Astrocyte (in vitro differentiated cells and primary cell): ENCODE data around the gene LHFPL2.

Experiments used
- EZH2 ChIP-seq: IDR thresholded peaks from 2 replicates; pipeline ENCODE4 v1.6.1; 2012; ENCODE audit warnings: mild to moderate bottlenecking, low read length, inconsistent platforms; ENCODE audit not compliant: insufficient read depth
- TF ChIP-seq, protein P1 (sequence below): IDR thresholded peaks from 2 replicates; pipeline ENCODE4 v1.5.1; 2011; ENCODE audit warnings: low read depth, mild to moderate bottlenecking, inconsistent platforms, low read length, moderate library complexity; ENCODE audit not compliant: insufficient read depth

DNA sequence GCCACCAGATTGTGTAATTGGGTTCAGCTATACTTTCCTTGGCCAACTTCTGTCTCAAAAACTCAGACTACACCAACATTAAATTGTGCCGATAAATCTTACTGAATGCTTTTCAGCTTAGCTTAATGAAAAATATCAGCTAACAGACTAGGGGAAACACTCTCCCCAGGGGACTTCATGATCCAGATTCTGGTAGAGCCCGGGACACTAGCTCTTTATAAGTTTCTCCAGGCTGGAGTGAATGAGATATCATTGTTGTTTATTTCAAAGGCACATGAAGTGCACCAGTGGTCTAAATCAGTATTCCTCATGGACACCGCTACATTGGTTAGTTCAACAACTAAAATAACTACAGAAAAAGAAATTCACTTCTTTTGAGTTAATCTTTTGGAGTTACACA lies 10.5 kb upstream of the LHFPL2 start:
- TF ChIP-seq, protein P1, sequence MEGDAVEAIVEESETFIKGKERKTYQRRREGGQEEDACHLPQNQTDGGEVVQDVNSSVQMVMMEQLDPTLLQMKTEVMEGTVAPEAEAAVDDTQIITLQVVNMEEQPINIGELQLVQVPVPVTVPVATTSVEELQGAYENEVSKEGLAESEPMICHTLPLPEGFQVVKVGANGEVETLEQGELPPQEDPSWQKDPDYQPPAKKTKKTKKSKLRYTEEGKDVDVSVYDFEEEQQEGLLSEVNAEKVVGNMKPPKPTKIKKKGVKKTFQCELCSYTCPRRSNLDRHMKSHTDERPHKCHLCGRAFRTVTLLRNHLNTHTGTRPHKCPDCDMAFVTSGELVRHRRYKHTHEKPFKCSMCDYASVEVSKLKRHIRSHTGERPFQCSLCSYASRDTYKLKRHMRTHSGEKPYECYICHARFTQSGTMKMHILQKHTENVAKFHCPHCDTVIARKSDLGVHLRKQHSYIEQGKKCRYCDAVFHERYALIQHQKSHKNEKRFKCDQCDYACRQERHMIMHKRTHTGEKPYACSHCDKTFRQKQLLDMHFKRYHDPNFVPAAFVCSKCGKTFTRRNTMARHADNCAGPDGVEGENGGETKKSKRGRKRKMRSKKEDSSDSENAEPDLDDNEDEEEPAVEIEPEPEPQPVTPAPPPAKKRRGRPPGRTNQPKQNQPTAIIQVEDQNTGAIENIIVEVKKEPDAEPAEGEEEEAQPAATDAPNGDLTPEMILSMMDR = no peak
- TF ChIP-seq EZH2 = no peak
